HEK293 (cell line): ENCODE data around the gene PDZRN3.

Source experiments
- CTCF ChIA-PET: fragments of 350-600 bp; formaldehyde crosslinking; extraction: SDS; loops from one replicate; lab custom pipeline; 2021; ENCODE audit warnings: antibody characterized with exemption; lab: Yijun Ruan, JAX
- POLR2A ChIA-PET: fragments of 300-600 bp; formaldehyde crosslinking; extraction: SDS; loops from one replicate; lab custom pipeline; 2020; ENCODE audit warnings: antibody characterized with exemption, inconsistent platforms; lab: Yijun Ruan, JAX
- H3K27ac ChIP-seq: fragments of 200-500 bp; sonication (Bioruptor generic); 2 replicates; pipeline ENCODE4 v1.5.1; 2014; ENCODE audit warnings: low read depth, low read length, control low read depth, inconsistent platforms; ENCODE audit errors: extremely low read depth
- H3K36me3 ChIP-seq, 2 experiments: fragments of 200-500 bp in 1 of 2; sonication (Bioruptor generic) in 1 of 2; 1 replicate in 1 of 2; 2 replicates in 1 of 2; pipeline ENCODE4 v1.5.1; 2014 to 2017; ENCODE audit warnings: inconsistent platforms in 2 of 2, low read length in 2 of 2; ENCODE audit not compliant: control insufficient read depth in 2 of 2, insufficient read depth in 1 of 2
- H3K4me1 ChIP-seq: fragments of 200-500 bp; sonication (Bioruptor generic); 2 replicates; pipeline ENCODE4 v1.5.1; 2014; ENCODE audit warnings: mild to moderate bottlenecking, low read length, inconsistent platforms; ENCODE audit not compliant: control insufficient read depth, insufficient read depth
- H3K4me3 ChIP-seq: 2 replicates; pipeline ENCODE4 v1.5.1; 2011; ENCODE audit warnings: low read depth, mild to moderate bottlenecking, control low read depth, low read length, moderate library complexity
- H3K9me3 ChIP-seq: fragments of 200-500 bp; sonication (Bioruptor generic); 2 replicates; pipeline ENCODE4 v1.5.1; 2014; ENCODE audit warnings: low read depth, low read length, inconsistent platforms; ENCODE audit not compliant: control insufficient read depth, insufficient read depth
- CTCF ChIP-seq: fragments of 450-650 bp; formaldehyde crosslinking; IDR thresholded peaks from 2 replicates; pipeline ENCODE4 v1.5.1; 2016; ENCODE audit warnings: missing biosample characterization, missing genetic modification characterization
- GLI4 ChIP-seq: fragments of 450-650 bp; formaldehyde crosslinking; IDR thresholded peaks from 2 replicates; pipeline ENCODE4 v1.5.1; 2016; ENCODE audit warnings: missing biosample characterization, missing genetic modification characterization
- OVOL3 ChIP-seq: fragments of 450-650 bp; formaldehyde crosslinking; IDR thresholded peaks from 2 replicates; pipeline ENCODE4 v1.5.1; 2016; ENCODE audit warnings: missing biosample characterization, missing genetic modification characterization
- YY1 ChIP-seq: fragments of 450-650 bp; formaldehyde crosslinking; IDR thresholded peaks from 2 replicates; pipeline ENCODE4 v1.5.1; 2018; ENCODE audit warnings: missing biosample characterization, missing genetic modification characterization
- YY2 ChIP-seq: fragments of 450-650 bp; formaldehyde crosslinking; IDR thresholded peaks from 2 replicates; pipeline ENCODE4 v1.5.1; 2016; ENCODE audit warnings: missing biosample characterization, missing genetic modification characterization
- ZBTB1 ChIP-seq: fragments of 450-650 bp; formaldehyde crosslinking; IDR thresholded peaks from 2 replicates; pipeline ENCODE4 v1.5.1; 2016; ENCODE audit warnings: missing biosample characterization, missing genetic modification characterization
- ZBTB44 ChIP-seq: fragments of 450-650 bp; IDR thresholded peaks from 2 replicates; pipeline ENCODE4 v1.5.1; 2018; ENCODE audit warnings: missing biosample characterization, mild to moderate bottlenecking, missing genetic modification characterization
- ZNF138 ChIP-seq: fragments of 450-650 bp; formaldehyde crosslinking; IDR thresholded peaks from 2 replicates; pipeline ENCODE4 v1.5.1; 2016; ENCODE audit warnings: missing biosample characterization, missing genetic modification characterization, borderline replicate concordance
- ZNF211 ChIP-seq: fragments of 450-650 bp; formaldehyde crosslinking; IDR thresholded peaks from 2 replicates; pipeline ENCODE4 v1.5.1; 2016; ENCODE audit warnings: low read depth, missing biosample characterization, missing genetic modification characterization
- ZNF239 ChIP-seq: fragments of 450-650 bp; formaldehyde crosslinking; IDR thresholded peaks from 2 replicates; pipeline ENCODE4 v1.5.1; 2016; ENCODE audit warnings: missing biosample characterization, missing genetic modification characterization
- ZNF302 ChIP-seq: fragments of 450-650 bp; formaldehyde crosslinking; IDR thresholded peaks from 2 replicates; pipeline ENCODE4 v1.5.1; 2016; ENCODE audit warnings: missing biosample characterization, missing genetic modification characterization, low read depth
- ZNF354C ChIP-seq: fragments of 450-650 bp; formaldehyde crosslinking; IDR thresholded peaks from 2 replicates; pipeline ENCODE4 v1.5.1; 2016; ENCODE audit warnings: missing biosample characterization, missing genetic modification characterization, low read depth, borderline replicate concordance
- ZNF366 ChIP-seq: fragments of 450-650 bp; formaldehyde crosslinking; conservative IDR thresholded peaks from 2 replicates; pipeline ENCODE4 v1.5.1; 2016; ENCODE audit warnings: missing biosample characterization, missing genetic modification characterization
- ZNF391 ChIP-seq: fragments of 450-650 bp; formaldehyde crosslinking; IDR thresholded peaks from 2 replicates; pipeline ENCODE4 v1.5.1; 2016; ENCODE audit warnings: low read depth, missing biosample characterization, missing genetic modification characterization, borderline replicate concordance
- ZNF555 ChIP-seq: fragments of 450-650 bp; formaldehyde crosslinking; conservative IDR thresholded peaks from 2 replicates; pipeline ENCODE4 v1.5.1; 2017; ENCODE audit warnings: missing biosample characterization, mild to moderate bottlenecking, missing genetic modification characterization, inconsistent platforms
- ZSCAN30 ChIP-seq: fragments of 450-650 bp; IDR thresholded peaks from 2 replicates; pipeline ENCODE4 v1.5.1; 2018; ENCODE audit warnings: missing biosample characterization, mild to moderate bottlenecking, missing genetic modification characterization, moderate library complexity
- TF ChIP-seq, protein P1 (sequence below): fragments of 450-650 bp; formaldehyde crosslinking; IDR thresholded peaks from 2 replicates; pipeline ENCODE4 v1.5.1; 2017; ENCODE audit warnings: missing biosample characterization, missing genetic modification characterization
- TF ChIP-seq, protein P2 (sequence below): fragments of 450-650 bp; IDR thresholded peaks from 2 replicates; pipeline ENCODE4 v1.5.1; 2018; ENCODE audit warnings: missing biosample characterization, missing genetic modification characterization
- TF ChIP-seq, protein P3 (sequence below): fragments of 450-650 bp; formaldehyde crosslinking; IDR thresholded peaks from 2 replicates; pipeline ENCODE4; 2016; ENCODE audit warnings: missing biosample characterization, missing genetic modification characterization
- TF ChIP-seq, protein P4 (sequence below): fragments of 450-650 bp; formaldehyde crosslinking; IDR thresholded peaks from 2 replicates; pipeline ENCODE4 v1.5.1; 2017; ENCODE audit warnings: missing biosample characterization, missing genetic modification characterization
- TF ChIP-seq, protein P5 (sequence below): fragments of 450-650 bp; formaldehyde crosslinking; IDR thresholded peaks from 2 replicates; pipeline ENCODE4 v1.5.1; 2016; ENCODE audit warnings: missing biosample characterization, missing genetic modification characterization, low read depth

The PDZRN3 gene

DNA sequence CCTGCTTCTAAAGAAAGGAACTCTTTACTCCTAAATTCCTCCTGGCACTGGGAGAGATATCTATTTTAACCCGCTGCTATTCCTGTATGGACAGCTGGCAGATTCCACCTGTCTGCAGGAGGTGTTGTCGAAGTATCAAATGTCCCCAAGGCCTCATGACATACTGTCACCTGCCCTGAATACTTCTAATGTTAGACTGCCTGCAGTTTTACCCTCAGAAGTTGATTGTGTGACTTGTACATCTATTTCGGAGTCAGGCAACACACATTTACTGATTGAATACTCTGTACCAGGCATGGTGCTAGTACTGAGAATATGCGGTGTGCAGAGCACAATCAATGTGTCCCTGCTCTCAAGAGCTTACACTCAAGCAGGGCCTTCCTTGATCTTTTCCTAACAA lies 38.6 kb downstream of the PDZRN3 start:
- CTCF ChIA-PET = no interaction called here

GRCh38 chr3:73584873-73585272 lies 39.9 kb downstream of the PDZRN3 start:
- CTCF ChIA-PET = no interaction called here
- no peak overlapping the region for H3K4me3 ChIP-seq
- H3K9me3 ChIP-seq = no peaks in the 10 kb centered on the region
- TF ChIP-seq ZNF354C (tag by site-specific recombination) (no peak), ZNF239 (tag by site-specific recombination) (no peak), ZBTB1 (tag by site-specific recombination) (no peak), ZBTB44 (tag by site-specific recombination) (no peak), YY1 (no peak), ZNF302 (no peak), OVOL3 (no peak), ZSCAN30 (tag by site-specific recombination) (no peak), ZNF211 (tag by site-specific recombination) (no peak), CTCF (tag by site-specific recombination) (no peak), ZNF391 (tag by site-specific recombination) (no peak), ZNF138 (tag by site-specific recombination) (no peak), YY2 (tag by site-specific recombination) (no peak), ZNF366 (tag by site-specific recombination) (no peak), GLI4 (no peak)
- TF ChIP-seq, protein P1, sequence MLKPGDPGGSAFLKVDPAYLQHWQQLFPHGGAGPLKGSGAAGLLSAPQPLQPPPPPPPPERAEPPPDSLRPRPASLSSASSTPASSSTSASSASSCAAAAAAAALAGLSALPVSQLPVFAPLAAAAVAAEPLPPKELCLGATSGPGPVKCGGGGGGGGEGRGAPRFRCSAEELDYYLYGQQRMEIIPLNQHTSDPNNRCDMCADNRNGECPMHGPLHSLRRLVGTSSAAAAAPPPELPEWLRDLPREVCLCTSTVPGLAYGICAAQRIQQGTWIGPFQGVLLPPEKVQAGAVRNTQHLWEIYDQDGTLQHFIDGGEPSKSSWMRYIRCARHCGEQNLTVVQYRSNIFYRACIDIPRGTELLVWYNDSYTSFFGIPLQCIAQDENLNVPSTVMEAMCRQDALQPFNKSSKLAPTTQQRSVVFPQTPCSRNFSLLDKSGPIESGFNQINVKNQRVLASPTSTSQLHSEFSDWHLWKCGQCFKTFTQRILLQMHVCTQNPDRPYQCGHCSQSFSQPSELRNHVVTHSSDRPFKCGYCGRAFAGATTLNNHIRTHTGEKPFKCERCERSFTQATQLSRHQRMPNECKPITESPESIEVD = no peak
- TF ChIP-seq, protein P2, sequence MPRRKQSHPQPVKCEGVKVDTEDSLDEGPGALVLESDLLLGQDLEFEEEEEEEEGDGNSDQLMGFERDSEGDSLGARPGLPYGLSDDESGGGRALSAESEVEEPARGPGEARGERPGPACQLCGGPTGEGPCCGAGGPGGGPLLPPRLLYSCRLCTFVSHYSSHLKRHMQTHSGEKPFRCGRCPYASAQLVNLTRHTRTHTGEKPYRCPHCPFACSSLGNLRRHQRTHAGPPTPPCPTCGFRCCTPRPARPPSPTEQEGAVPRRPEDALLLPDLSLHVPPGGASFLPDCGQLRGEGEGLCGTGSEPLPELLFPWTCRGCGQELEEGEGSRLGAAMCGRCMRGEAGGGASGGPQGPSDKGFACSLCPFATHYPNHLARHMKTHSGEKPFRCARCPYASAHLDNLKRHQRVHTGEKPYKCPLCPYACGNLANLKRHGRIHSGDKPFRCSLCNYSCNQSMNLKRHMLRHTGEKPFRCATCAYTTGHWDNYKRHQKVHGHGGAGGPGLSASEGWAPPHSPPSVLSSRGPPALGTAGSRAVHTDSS = no peak
- TF ChIP-seq, protein P3, sequence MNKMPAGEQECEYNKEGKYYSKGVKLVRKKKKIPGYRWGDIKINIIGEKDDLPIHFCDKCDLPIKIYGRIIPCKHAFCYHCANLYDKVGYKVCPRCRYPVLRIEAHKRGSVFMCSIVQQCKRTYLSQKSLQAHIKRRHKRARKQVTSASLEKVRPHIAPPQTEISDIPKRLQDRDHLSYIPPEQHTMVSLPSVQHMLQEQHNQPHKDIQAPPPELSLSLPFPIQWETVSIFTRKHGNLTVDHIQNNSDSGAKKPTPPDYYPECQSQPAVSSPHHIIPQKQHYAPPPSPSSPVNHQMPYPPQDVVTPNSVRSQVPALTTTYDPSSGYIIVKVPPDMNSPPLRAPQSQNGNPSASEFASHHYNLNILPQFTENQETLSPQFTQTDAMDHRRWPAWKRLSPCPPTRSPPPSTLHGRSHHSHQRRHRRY (tag by site-specific recombination) = no peak
- TF ChIP-seq, protein P4, sequence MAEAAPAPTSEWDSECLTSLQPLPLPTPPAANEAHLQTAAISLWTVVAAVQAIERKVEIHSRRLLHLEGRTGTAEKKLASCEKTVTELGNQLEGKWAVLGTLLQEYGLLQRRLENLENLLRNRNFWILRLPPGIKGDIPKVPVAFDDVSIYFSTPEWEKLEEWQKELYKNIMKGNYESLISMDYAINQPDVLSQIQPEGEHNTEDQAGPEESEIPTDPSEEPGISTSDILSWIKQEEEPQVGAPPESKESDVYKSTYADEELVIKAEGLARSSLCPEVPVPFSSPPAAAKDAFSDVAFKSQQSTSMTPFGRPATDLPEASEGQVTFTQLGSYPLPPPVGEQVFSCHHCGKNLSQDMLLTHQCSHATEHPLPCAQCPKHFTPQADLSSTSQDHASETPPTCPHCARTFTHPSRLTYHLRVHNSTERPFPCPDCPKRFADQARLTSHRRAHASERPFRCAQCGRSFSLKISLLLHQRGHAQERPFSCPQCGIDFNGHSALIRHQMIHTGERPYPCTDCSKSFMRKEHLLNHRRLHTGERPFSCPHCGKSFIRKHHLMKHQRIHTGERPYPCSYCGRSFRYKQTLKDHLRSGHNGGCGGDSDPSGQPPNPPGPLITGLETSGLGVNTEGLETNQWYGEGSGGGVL (tag by site-specific recombination) = no peak
- TF ChIP-seq, protein P5, sequence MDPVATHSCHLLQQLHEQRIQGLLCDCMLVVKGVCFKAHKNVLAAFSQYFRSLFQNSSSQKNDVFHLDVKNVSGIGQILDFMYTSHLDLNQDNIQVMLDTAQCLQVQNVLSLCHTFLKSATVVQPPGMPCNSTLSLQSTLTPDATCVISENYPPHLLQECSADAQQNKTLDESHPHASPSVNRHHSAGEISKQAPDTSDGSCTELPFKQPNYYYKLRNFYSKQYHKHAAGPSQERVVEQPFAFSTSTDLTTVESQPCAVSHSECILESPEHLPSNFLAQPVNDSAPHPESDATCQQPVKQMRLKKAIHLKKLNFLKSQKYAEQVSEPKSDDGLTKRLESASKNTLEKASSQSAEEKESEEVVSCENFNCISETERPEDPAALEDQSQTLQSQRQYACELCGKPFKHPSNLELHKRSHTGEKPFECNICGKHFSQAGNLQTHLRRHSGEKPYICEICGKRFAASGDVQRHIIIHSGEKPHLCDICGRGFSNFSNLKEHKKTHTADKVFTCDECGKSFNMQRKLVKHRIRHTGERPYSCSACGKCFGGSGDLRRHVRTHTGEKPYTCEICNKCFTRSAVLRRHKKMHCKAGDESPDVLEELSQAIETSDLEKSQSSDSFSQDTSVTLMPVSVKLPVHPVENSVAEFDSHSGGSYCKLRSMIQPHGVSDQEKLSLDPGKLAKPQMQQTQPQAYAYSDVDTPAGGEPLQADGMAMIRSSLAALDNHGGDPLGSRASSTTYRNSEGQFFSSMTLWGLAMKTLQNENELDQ (tag by site-specific recombination) = no peak
- TF ChIP-seq, all 188 proteins: peak for 0
- H3K27ac ChIP-seq = no peak overlapping the region
- no peaks in the 10 kb centered on the region for H3K36me3 ChIP-seq
- no peaks in the 10 kb centered on the region for H3K4me1 ChIP-seq
- POLR2A ChIA-PET = no interaction called here

More for the DNA sequence above, 38.6 kb downstream of the PDZRN3 start:
- no peaks in the 10 kb centered on the region for H3K4me1 ChIP-seq
- H3K36me3 ChIP-seq = no peaks in the 10 kb centered on the region
- POLR2A ChIA-PET = no interaction called here
- no peak overlapping the region for H3K4me3 ChIP-seq
- no peak for TF ChIP-seq ZNF555 (tag by site-specific recombination)
- no peak overlapping the region for H3K27ac ChIP-seq
- no peaks in the 10 kb centered on the region for H3K9me3 ChIP-seq
